ENCODE data around the gene SLC30A3.

SLC30A3 gene

DNA sequence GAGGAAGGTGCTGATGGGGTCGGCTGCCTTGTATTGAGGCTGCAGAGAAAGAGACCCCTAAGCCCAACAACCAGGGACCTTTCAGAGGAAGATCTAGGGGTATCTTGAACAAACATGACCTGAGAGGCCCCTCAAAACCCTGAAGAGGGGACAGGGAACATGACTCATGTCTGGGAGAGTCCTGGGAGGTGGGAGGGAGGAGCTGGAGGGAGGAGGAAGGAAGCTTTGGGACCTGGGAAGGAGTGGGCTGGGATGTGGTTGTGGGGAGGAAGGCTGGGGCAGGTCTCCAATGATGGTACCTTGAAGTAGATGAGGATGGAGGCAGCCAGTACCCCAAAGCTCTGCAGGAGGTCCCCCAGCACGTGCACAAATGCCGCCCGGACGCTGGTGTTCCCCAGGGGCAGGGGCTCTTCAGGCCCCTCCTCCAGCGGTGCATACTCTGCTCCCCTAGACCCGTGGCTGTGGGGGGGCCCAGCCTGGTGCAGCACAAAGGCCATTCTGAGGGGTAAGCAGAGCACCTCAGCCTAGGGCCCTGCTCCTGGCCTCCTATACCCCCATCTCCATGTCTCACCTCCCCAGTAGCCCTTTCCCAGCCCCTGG, 5.9 kb downstream of the SLC30A3 start:
- no peak for DNase-seq (ENCODE audit: low spot score)

DNA sequence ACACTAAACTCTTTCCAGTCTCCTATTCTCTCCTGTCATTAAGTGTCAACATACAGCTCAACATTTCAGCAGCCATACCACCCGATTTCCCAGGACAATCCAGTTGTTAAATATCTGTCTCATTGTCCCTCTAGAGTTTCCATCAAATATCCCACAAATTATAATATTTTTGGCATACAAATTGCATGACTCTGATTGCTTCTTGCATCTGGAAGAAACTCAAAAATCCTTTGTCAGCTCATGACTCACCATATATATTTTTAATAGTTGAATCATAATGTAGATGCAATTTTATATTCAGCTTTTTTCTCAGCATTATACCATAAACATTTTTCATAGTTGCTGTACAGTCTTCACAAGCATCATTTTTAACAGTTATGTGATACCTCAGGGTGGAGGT, 7.2 kb downstream of the SLC30A3 start:
- DNase-seq (ENCODE audit: low spot score): no peak

DNA sequence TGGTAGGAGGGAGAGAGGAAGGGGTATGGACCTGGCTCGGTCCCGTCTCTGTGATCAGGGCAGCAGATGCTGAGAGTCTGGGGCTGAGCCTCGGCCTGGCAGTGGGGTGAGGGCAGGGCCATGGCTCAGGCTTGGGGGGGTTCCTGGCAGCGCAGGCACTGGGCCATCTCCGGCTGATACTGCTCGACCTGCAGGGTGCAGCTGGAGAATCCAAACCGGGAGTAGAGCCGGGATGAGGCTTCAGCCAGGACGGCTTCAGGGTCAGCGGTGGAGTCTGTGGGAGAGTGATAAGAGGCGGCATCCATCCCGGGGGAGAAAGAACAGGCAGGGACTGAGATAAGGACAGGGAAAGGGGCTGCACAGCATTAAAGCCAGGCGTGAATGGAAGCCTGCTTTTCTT, 7.7 kb downstream of the SLC30A3 start:
- no peak for DNase-seq (ENCODE audit: low spot score)

DNA sequence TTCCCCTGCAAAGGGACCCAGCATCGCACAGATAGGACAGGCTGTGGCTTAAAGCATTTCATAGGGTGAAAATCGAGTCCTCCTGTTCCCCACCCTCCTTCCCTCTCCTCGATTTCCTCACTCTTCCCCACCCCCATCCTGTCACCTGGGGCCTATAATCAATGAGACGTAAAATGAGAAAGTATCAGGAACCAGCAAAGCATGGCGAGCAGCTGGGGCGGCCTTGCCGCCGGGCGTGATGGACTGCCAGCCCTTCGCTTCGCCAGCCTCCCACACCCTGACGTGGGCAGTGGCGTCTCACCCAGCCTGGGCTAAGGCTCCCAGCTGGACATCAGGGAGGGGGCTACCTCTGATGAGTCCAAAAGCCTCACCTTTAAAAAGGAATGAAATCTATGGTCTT, 11.1 kb downstream of the SLC30A3 start:
- DNase-seq (ENCODE audit: low spot score): no peak

DNA sequence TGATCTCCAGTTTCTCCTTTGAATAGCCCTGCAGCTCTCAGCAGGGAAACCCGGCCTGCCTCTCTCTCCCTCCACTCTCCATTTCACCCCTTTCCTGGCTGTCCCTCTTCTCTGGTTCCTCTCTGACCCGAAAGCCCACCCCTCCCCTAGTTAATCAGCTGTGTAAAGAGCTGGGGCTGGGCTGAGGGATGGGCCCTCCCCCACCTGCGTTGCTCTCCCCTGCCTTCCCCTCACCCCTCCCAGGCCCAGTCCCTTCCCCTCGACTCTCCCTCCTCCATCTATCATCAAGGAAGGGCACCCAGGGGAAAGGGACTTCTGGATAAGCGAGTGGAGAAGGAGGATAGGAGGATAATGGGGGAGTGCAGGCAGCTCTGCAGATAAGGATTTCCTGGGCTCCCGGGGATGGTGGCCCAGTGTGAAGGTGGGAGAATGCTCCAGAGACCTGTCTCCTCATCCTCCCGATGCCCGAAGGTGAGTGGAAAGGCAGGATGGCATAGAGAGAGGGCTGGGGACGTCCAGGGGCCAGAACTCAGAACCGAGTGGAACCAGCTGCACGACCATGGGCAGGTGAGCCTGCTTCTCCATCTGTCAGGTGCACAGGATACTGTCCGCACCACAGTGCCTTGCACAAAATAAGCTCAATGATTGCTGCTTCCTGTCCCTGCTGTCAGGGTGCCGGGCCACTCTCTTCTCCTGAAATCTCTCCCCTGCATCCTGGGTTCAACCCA, 12.0 kb downstream of the SLC30A3 start:
- no peak for DNase-seq (ENCODE audit: low spot score)

DNA sequence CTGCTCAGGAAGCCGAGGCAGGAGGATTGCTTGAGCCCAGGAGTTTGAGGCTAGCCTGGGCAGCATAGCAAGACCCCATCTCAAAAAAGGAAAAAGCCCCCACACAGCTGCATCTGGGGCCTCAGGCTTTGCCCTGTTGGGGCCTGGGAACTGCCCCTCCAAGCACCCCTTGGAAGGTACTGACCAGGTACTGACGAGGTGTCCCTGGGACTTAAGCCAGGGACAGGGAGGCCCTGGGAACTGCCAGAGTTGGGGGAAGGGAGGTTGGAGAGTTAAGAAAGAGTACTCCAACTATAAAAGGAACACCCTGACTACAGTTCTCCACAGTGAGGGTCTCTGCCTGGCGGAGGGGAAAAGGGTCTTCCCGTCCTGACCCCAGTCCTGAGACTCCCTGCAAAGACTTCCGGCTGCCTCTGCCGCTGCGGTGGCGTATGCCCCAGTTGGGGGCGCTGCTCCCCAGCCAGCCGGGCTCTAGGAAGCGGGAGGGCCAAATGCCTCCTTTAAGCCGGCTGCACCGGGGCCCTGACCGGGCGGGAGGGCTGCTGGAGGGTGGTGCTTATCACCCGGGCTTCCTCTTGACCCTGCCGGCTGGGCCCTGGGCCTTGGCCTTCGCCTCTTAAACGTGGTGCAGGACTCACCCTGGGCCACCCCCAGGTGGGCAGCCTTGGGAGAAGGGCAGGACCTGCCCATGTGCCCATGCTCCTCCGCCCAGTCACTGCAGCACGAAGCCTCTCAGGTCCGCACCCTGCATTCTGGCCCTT, 12.8 kb downstream of the SLC30A3 start:
- DNase-seq (ENCODE audit: low spot score): peak; percentile 37

DNA sequence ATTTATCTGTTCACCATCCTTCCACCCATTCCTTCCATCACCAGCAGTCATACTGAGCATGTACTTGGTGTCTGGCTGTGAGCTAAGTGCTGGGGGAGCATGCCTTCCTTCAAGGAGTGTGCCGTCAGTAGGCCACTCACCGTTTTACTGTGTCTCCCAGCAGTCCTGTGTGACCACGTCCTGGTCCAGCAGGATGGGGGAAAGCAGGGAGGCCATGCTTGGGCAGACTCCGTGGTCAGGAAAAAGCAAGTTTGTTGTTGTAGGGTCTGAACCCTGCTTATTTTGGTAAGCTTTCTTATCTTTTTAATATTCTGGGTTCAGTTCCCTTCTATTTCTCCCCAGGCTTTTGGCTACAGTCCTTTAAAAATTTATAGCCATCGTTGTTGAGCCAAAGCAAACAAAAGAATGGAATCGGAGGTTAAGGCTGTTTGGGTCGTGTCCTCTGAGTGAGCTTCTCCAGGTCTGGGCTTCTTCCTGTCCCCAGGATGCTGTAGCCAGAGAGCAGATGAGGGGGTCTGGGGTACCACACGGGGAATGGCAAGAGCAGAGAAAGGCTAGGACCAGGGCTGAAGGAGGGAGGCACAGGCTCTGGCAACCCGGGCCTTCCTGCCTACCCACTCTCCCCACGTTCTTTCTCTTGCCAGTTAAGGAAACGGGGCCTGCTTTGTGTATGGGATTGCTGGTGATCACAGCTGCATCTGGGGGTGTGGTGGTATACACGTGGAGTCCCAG, 13.5 kb downstream of the SLC30A3 start:
- DNase-seq (ENCODE audit: low spot score): no peak

DNA sequence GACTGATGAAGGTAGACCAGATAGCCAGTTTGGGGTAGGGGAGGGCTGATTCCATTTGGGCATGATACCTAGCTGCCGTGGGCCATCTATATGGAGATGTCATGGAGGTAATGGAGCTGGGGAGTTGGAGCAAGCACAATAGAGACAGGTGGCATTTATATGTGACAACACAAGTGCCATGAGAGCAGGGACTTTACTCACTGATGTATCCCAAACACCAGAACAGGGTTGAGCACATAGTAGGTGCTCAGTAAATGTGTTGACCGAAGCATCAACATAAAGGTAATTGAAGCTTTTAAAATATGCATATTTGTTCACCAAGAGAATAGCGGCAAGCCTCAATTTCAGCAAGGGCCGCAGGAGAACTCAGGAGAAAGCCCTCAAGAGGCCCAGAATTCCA, 15.0 kb downstream of the SLC30A3 start:
- DNase-seq (ENCODE audit: low spot score): no peak

DNA sequence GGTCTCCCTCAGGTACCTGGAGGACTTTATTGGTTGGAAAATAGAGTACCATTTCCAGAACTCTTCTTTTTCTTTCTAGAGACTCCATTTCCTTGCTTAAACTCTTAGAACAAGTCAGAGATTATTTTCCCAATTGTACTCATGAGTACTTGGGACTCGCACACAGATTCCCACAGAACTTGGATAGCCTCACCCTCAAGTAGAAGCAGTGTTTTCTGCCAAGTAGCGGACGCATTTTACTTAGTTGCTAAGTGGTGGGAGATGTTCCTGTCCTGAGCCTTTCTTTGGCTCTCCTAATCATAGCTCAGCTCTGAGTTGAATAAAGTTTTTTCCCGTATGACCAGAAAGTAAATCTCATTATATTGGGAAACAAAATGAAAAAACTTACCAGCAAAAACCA, 17.2 kb downstream of the SLC30A3 start:
- DNase-seq (ENCODE audit: low spot score): no peak

DNA sequence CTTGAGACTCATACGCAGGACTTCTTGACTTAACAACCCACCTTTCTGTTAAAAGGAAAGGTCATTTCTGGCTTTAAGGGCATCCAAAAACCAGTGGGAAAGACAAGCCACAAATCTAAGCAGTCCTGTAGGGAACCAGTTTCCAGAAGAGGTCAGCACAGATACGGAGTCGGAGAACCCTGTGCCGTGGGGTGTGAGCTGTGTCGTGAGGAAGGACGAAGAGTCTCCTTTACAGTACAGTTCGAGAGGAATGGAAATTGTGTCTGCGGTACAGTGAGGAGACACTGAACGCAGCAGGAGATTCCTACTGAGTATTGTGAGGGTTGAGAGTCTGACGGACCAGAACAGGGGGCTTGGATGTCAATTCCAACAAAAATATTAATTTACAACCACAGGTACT, 17.7 kb downstream of the SLC30A3 start:
- no peak for DNase-seq (ENCODE audit: low spot score)

DNA sequence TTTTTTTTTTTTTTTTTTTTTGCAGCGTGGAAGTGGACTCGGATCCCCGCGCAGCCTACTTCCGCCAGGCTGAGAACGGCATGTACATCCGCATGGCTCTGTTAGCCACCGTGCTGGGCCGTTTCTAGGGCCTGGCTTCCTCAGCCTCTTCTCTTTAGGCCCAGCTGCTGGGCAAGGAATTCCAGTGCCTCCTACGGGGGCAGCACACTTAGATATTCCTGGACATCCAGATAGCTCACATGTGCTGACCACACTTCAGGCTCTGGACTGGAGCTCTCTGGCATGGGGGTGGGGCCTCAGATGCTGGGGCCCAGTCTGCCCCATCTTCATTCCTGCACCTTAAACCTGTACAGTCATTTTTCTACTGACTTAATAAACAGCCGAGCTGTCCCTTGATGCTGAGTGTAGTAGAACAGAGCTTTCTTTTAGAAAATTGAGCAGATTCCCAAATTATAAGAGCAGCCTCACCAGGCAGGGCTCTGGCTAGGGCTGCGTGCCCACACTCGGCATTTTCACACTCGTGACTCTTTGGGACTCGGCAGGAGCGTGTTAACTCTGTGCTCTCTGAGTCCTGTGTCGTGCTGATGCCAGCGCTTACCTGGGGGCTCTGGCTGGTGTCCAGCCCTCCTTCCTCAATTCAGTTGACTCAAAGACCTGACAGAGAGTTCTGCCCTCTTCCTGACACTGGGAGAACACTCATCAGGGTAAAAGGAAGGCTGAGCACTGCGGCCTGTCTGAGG, 19.3 kb downstream of the SLC30A3 start:
- DNase-seq (ENCODE audit: low spot score): no peak

DNA sequence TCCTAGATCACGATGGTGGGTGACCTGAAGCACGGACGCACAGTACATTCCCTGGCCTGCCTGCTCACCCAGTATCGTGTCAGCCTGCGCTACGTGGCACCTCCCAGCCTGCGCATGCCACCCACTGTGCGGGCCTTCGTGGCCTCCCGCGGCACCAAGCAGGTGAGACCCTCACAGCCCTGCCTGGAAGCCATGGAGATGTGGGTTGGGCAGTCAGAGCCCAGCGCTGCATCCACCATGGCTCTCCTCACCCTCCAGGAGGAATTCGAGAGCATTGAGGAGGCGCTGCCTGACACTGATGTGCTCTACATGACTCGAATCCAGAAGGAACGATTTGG, 20.3 kb downstream of the SLC30A3 start:
- no peak for DNase-seq (ENCODE audit: low spot score)

DNA sequence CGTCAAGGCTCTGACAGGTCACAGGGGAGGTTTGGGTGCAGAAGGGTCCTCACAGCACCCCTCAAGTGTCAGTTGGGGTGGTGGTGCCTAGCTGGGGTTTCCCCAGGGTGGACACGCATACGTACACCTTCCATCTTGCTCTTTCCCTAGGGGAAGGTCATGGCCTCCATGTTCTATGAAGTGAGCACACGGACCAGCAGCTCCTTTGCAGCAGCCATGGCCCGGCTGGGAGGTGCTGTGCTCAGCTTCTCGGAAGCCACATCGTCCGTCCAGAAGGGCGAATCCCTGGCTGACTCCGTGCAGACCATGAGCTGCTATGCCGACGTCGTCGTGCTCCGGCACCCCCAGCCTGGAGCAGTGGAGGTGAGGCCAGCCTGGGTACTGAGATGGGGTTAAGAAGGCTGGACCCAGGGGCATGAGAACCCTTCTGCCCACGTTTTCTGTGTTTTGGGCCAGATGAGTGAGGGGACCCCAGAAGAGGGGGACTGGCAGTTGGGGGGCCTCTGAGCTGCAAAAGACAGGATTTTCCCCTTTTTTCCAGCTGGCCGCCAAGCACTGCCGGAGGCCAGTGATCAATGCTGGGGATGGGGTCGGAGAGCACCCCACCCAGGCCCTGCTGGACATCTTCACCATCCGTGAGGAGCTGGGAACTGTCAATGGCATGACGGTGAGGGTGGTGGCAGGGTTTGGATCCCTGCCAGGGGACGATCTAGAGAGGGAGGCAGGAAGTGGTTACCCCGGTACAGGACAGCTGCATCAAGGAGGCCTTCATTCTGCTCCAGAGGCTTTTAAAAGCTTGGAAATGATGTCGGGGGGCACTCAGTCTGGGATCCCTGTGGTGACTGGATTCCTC, 20.9 kb downstream of the SLC30A3 start:
- DNase-seq (ENCODE audit: low spot score): no peak

DNA sequence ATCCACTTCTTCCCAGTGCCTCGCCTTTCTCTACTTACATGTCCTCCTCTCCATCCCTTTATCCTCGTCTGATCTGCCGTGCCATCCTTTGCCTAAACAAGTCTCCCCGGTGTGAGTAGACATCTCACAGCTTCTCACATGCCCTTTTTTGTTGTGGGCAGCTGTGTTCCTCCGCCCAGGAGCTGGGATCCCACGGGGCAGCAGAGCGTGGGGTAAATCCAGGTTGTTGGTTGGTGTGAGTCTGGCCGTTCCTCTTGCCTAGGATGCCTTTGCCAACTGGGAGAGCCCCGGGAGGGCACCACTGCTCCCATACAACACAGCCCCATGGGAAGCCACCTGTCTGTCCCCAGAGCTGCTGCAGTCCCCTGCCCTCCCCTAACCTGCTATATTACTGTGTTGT, 22.4 kb downstream of the SLC30A3 start:
- DNase-seq (ENCODE audit: low spot score): no peak

DNA sequence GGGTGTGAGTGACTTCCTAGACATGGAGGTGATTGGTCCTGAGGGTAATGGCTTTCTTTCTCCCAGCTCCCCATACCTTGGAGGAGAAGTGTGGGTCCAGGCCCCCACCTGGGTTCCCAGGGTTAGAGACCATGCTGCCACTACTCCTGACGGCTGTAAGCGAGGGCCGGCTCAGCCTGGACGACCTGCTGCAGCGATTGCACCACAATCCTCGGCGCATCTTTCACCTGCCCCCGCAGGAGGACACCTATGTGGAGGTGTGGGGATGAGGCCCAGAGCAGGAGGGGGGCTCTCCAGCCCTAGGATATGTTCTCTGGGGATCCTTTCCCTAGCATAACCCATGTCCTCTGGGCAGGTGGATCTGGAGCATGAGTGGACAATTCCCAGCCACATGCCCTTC, 23.9 kb downstream of the SLC30A3 start:
- DNase-seq (ENCODE audit: low spot score): no peak

DNA sequence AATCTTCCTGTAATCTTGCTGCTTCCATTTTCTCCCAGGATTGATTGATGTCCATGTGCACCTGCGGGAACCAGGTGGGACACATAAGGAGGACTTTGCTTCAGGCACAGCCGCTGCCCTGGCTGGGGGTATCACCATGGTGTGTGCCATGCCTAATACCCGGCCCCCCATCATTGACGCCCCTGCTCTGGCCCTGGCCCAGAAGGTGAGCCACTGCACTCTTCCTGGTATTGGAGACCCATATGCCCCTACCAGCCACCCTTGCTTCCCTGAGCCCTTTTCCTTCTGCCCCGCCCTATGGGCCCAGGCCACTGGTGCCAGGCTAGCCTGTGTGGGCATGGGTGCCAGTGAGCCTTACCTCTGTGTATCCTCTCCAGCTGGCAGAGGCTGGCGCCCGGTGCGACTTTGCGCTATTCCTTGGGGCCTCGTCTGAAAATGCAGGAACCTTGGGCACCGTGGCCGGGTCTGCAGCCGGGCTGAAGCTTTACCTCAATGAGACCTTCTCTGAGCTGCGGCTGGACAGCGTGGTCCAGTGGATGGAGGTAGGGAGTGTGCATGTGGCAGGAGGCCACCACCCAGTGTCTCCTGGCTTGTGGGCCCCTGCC, 25.4 kb downstream of the SLC30A3 start:
- DNase-seq (ENCODE audit: low spot score): no peak

DNA sequence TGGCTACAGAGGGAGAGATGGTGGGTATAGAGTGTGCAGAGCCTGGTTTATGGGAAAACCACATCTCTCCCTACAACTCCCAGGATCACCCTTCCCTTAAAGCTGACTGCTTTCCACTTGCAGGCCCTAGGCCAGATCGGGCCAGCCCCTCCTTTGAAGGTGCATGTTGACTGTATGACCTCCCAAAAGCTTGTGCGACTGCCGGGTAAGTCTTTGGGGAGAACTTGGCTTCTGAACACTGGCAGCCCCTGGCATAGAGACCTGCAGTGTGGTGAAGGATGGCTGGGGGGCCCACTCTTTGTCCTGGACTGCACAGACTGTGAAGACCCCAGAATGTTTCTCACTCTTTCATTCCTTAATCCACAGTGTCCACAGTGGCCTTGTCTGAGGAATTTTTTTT, 26.2 kb downstream of the SLC30A3 start:
- no peak for DNase-seq (ENCODE audit: low spot score)

DNA sequence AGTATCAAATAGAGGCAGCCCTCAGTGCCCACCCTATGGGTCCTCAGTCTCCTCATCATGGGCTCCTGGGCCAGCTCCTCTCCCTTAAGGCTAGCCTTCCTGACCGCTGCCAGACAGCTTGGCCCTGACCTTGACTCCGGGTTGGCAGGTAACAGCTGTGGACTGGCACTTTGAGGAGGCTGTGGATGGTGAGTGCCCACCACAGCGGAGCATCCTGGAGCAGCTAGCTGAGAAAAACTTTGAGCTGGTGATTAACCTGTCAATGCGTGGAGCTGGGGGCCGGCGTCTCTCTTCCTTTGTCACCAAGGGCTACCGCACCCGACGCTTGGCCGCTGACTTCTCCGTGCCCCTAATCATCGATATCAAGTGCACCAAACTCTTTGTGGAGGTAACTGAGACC, 26.7 kb downstream of the SLC30A3 start:
- DNase-seq (ENCODE audit: low spot score): no peak

DNA sequence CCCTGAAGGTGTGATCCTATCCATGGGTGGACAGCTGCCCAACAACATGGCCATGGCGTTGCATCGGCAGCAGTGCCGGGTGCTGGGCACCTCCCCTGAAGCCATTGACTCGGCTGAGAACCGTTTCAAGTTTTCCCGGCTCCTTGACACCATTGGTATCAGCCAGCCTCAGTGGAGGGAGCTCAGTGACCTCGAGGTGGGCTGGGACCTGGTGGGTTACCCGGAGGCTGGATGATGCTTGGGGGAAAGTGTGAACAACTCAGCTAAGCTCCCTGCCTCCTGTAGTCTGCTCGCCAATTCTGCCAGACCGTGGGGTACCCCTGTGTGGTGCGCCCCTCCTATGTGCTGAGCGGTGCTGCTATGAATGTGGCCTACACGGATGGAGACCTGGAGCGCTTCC, 29.5 kb downstream of the SLC30A3 start:
- DNase-seq (ENCODE audit: low spot score): no peak

DNA sequence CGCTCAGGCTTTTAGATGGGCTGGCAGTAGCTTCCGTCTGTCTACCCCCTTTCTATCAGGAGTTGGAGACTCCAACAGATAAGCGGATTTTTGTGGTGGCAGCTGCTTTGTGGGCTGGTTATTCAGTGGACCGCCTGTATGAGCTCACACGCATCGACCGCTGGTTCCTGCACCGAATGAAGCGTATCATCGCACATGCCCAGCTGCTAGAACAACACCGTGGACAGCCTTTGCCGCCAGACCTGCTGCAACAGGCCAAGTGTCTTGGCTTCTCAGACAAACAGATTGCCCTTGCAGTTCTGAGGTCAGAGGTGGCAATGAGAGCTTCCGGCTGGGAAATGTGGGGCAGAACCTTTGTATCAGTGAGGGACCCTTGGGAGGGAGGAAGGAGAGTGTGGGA, 30.9 kb downstream of the SLC30A3 start:
- DNase-seq (ENCODE audit: low spot score): no peak

DNA sequence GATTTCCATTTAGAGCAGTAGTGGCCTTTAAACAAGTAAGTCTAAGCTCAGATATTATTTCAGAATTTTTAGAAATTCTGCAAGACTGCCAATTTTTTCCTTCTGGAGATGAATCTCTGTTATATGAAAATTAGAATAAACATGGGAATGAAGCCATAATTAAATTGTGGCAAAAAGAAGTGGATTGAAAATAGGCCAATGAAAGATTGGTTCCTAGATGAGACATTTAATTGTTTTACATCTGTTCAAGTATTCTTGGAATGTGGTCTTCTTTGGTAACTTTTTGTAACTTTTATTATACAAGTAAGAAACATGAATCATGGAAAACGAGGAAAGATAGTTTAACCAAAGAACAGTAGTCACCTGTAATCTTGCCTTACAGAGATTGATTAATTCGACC, 35.3 kb downstream of the SLC30A3 start:
- DNase-seq (ENCODE audit: low spot score): no peak

All from CD4-positive, alpha-beta T cell treated with Interleukin-15 for 4 hours (primary cell).